GM12878 (cell line): ENCODE results near the gene MAPKAP1. TPM values are rescaled to one million over a fixed set of nuclear protein-coding genes. Genes with fewer than 3 reads are reported as not detected.

Source experiments
- ATAC-seq: fragments of 200-7000 bp; cut with Tn5 transposase; 3 replicates; pipeline ENCODE4 v1.9.1; 2020; ENCODE audit warnings: mild to moderate bottlenecking, moderate library complexity
- BruUV-seq: library from RNA; stranded (reverse); fragments of 400-500 nt; replicated peaks from 2 replicates; lab custom pipeline; 2021; lab: Mats Ljungman, UMichigan
- CTCF ChIA-PET: fragments of 300-600 bp; sonication (Branson Sonifier 250); formaldehyde crosslinking; extraction: SDS; loops from one replicate; lab custom pipeline; 2021; ENCODE audit warnings: inconsistent platforms; lab: Yijun Ruan, JAX
- POLR2A ChIA-PET: fragments of 350-600 bp; formaldehyde crosslinking; extraction: SDS; loops from one replicate; lab custom pipeline; 2021; ENCODE audit warnings: inconsistent platforms; lab: Charles Lee
- RAD21 ChIA-PET: fragments of 300-600 bp; sonication (Branson Sonifier 250); formaldehyde crosslinking; loops from one replicate; lab custom pipeline; 2023; ENCODE audit warnings: antibody characterized with exemption; ENCODE audit not compliant: unreplicated experiment; lab: Charles Lee
- SMC1A ChIA-PET: fragments of 300-600 bp; sonication (Branson Sonifier 250); formaldehyde crosslinking; loops from one replicate; lab custom pipeline; 2023; ENCODE audit not compliant: unreplicated experiment, uncharacterized antibody; lab: Charles Lee
- DNase-seq: peaks from one replicate; pipeline ENCODE4 v3.0.0-alpha.2; 2011; ENCODE audit warnings: low read depth, low spot score
- FAIRE-seq: peaks from 3 replicates; lab custom pipeline; 2011; peaks lifted over from hg19 to GRCh38; lab: Jason Lieb, UNC
- H2AFZ ChIP-seq: 2 replicates; pipeline ENCODE4 v1.6.0; 2011; ENCODE audit warnings: low read depth, low read length, control low read depth; ENCODE audit not compliant: control insufficient read depth
- H3K27ac ChIP-seq: 2 replicates; pipeline ENCODE4 v1.5.1; 2011; ENCODE audit warnings: control low read depth; ENCODE audit not compliant: control insufficient read depth, insufficient read depth
- H3K27me3 ChIP-seq, 2 experiments: replicated peaks in 1 of 2; 2 replicates each; pipeline versions ENCODE4 v1.6.0 to v1.6.1; 2011; ENCODE audit warnings: low read length in 1 of 2; ENCODE audit not compliant: control insufficient read depth in 2 of 2, insufficient read depth in 2 of 2
- H3K36me3 ChIP-seq, 2 experiments: 2 replicates each; pipeline ENCODE4 v1.5.1; 2011; ENCODE audit warnings: low read length in 1 of 2; ENCODE audit not compliant: control insufficient read depth in 2 of 2, insufficient read depth in 2 of 2
- H3K4me1 ChIP-seq: 2 replicates; pipeline ENCODE4 v1.6.1; 2011; ENCODE audit warnings: mild to moderate bottlenecking, low read length, moderate library complexity, mixed read lengths; ENCODE audit not compliant: control insufficient read depth, insufficient read depth
- H3K4me2 ChIP-seq: 2 replicates; pipeline ENCODE4 v1.6.0; 2011; ENCODE audit warnings: control low read depth; ENCODE audit not compliant: control insufficient read depth, insufficient read depth
- H3K4me3 ChIP-seq: fragments of 200-600 bp; sonication (generic); 2 replicates; pipeline ENCODE4 v1.5.1; 2016
- H3K79me2 ChIP-seq: 2 replicates; pipeline ENCODE4 v1.6.0; 2011; ENCODE audit warnings: low read length; ENCODE audit not compliant: control insufficient read depth, insufficient read depth
- H3K9ac ChIP-seq: 2 replicates; pipeline ENCODE4 v1.8.0; 2011; ENCODE audit warnings: low read length, control low read depth, mixed read lengths; ENCODE audit not compliant: control insufficient read depth, insufficient read depth
- H3K9me3 ChIP-seq: replicated peaks from 3 replicates; pipeline ENCODE4 v1.5.1; 2011; ENCODE audit warnings: mild to moderate bottlenecking, low read length; ENCODE audit not compliant: control insufficient read depth, insufficient read depth
- H4K20me1 ChIP-seq: 2 replicates; pipeline ENCODE4 v1.6.0; 2011; ENCODE audit not compliant: control insufficient read depth, insufficient read depth
- BRCA1 ChIP-seq: IDR thresholded peaks from 2 replicates; pipeline ENCODE4 v1.6.1; 2011; ENCODE audit warnings: low read depth, low read length, improper control_type of control experiment
- CEBPB ChIP-seq, 2 experiments: fragments of 150-350 bp in 1 of 2; IDR thresholded peaks; 2 replicates each; pipeline ENCODE4 v1.6.1; 2012 to 2014; ENCODE audit warnings: low read depth in 2 of 2, low read length in 2 of 2, borderline replicate concordance in 1 of 2, inconsistent platforms in 1 of 2
- CHD2 ChIP-seq: IDR thresholded peaks from 2 replicates; pipeline ENCODE4 v1.6.1; 2011; ENCODE audit warnings: low read depth, low read length, improper control_type of control experiment, borderline replicate concordance
- EGR1 ChIP-seq, 2 experiments: IDR thresholded peaks; 1 replicate in 1 of 2; 2 replicates in 1 of 2; pipeline ENCODE4 v1.6.1; 2011 to 2012; ENCODE audit warnings: low read depth in 2 of 2, low read length in 2 of 2, borderline replicate concordance in 1 of 2, mild to moderate bottlenecking in 1 of 2, moderate library complexity in 1 of 2
- EP300 ChIP-seq, 2 experiments: fragments of 150-350 bp in 1 of 2; IDR thresholded peaks; 2 replicates each; pipeline ENCODE4 v1.6.1; 2011 to 2012; ENCODE audit warnings: low read depth in 2 of 2, low read length in 2 of 2, borderline replicate concordance in 1 of 2, improper control_type of control experiment in 1 of 2, inconsistent platforms in 1 of 2; ENCODE audit not compliant: control insufficient read depth in 1 of 2
- ESRRA ChIP-seq: IDR thresholded peaks from 2 replicates; pipeline ENCODE4 v1.6.1; 2012; ENCODE audit warnings: mild to moderate bottlenecking, low read length, improper control_type of control experiment
- GABPA ChIP-seq: IDR thresholded peaks from 2 replicates; pipeline ENCODE4 v1.6.1; 2014; ENCODE audit warnings: antibody characterized with exemption, low read depth, mild to moderate bottlenecking, inconsistent platforms
- IKZF2 ChIP-seq, 2 experiments: fragments of 450-650 bp; IDR thresholded peaks; 2 replicates each; pipeline ENCODE4 v1.6.1; 2017; ENCODE audit warnings: mild to moderate bottlenecking in 2 of 2, moderate library complexity in 2 of 2
- NBN ChIP-seq: fragments of 450-650 bp; IDR thresholded peaks from 2 replicates; pipeline ENCODE4 v1.6.1; 2016
- SREBF1 ChIP-seq: IDR thresholded peaks from 2 replicates; pipeline ENCODE4 v1.6.1; 2012; ENCODE audit warnings: mild to moderate bottlenecking, low read length
- WGBS: methylation state at CpG from one replicate; pipeline ENCODE4 v1.1.6; 2016; ENCODE audit warnings: low lambda C conversion rate; ENCODE audit not compliant: insufficient replicate concordance, insufficient coverage; ENCODE audit errors: missing lambda C conversion rate; 5-methylcytosine and 5-hydroxymethylcytosine counted together
- in situ Hi-C: fragments of 300-500 bp; cut with MboI; formaldehyde crosslinking; loops from 9 replicates; pipeline ENCODE4 v1.14.3; 2018; ENCODE audit warnings: mixed read lengths
- intact Hi-C: fragments of 100-400 bp; cut with micrococcal nuclease; formaldehyde crosslinking; loops from one replicate; pipeline ENCODE4 v1.14.2; 2022; ENCODE audit not compliant: unreplicated experiment
- polyA plus RNA-seq, 11 experiments: library from polyadenylated mRNA; depleted of rRNA in 4 of 11; unstranded in 6 of 11; stranded (reverse) in 5 of 11; fragments of >200 nt; fragmentation: Nextera tagmentation in 4 of 11; fragmentation: Illumina TruSeq in 1 of 11; extraction: Ambion mirVana in 4 of 11; extraction: Trizol in 1 of 11; gene quantifications; 1 replicate in 1 of 11; 2 replicates in 10 of 11; pipeline versions ENCODE4 v1.2.1 to v1.2.3, GENCODE V29; 2011 to 2016; ENCODE audit warnings: inconsistent platforms in 2 of 11, missing spikeins in 2 of 11, low read depth in 1 of 11
- total RNA-seq, 4 experiments: library from RNA; depleted of rRNA in 3 of 4; stranded (reverse); fragments of >200 nt in 3 of 4; fragmentation: Illumina TruSeq in 1 of 4; extraction: Trizol in 1 of 4; gene quantifications; 2 replicates each; pipeline versions ENCODE4 v1.2.1 to v1.2.3, GENCODE V29; 2013 to 2021
- TF ChIP-seq, protein P1 (sequence below): fragments of 450-650 bp; IDR thresholded peaks from 2 replicates; pipeline ENCODE4 v1.6.1; 2016; ENCODE audit warnings: mild to moderate bottlenecking
- TF ChIP-seq, protein P2 (sequence below): IDR thresholded peaks from 2 replicates; pipeline ENCODE4 v1.6.1; 2012; ENCODE audit warnings: low read depth, low read length, improper control_type of control experiment
- TF ChIP-seq, protein P3 (sequence below): fragments of 450-650 bp; conservative IDR thresholded peaks from 2 replicates; pipeline ENCODE4 v1.6.1; 2017; ENCODE audit warnings: mild to moderate bottlenecking, moderate library complexity
- TF ChIP-seq, protein P4 (sequence below): IDR thresholded peaks from 2 replicates; pipeline ENCODE4 v1.6.1; 2011; ENCODE audit warnings: low read depth, mild to moderate bottlenecking, low read length, moderate library complexity, borderline replicate concordance; ENCODE audit errors: extremely low read depth

MAPKAP1 gene
- total and polyA plus RNA-seq, 10 of the 15 experiments (the other 5 are each of a cell fraction or from before 2014, with no cell fraction given): 5.1 to 188 (median 105) TPM

- CTCF ChIA-PET: interaction anchor here (0.8 to 3.4 kb wide), 6 partner anchors 12 to 57 kb away, joined by 3 to 11 read pairs (median 4); no protein-coding TSS in a partner anchor
- H4K20me1 ChIP-seq: no peaks in the 10 kb centered on the region
- H3K27me3 ChIP-seq: no peaks in the 10 kb centered on the region
- no TSS peak for BruUV-seq
- peaks cover 71% of the 10 kb centered on the region for H3K79me2 ChIP-seq
- no peak overlapping the region for H3K27ac ChIP-seq
- no peak for FAIRE-seq
- in situ Hi-C loops: loop anchor here (25.0 kb wide), 1 partner anchor 1436 kb away; no protein-coding TSS in a partner anchor
- no peak for DNase-seq
- H3K9me3 ChIP-seq: no peaks in the 10 kb centered on the region
- RAD21 ChIA-PET: interaction anchor here (0.6 to 10.9 kb wide), 10 partner anchors 11 to 101 kb away, joined by 3 to 237 read pairs (median 4); partner anchors contain the start of gene MAPKAP1
- intact Hi-C loops: no loop called here
- no peak overlapping the region for H3K9ac ChIP-seq
- no peak overlapping the region for H2AFZ ChIP-seq
- H3K4me3 ChIP-seq: no peak overlapping the region
- no peak for ATAC-seq
- peaks cover 68% of the 10 kb centered on the region for H3K4me1 ChIP-seq
- peaks cover 0 to 4% of the 10 kb centered on the region in 2 experiments; a peak in 3 of 4 replicates for H3K36me3 ChIP-seq
- SMC1A ChIA-PET: interaction anchor here (0.9 to 10.6 kb wide), 7 partner anchors 11 to 111 kb away, joined by 3 to 251 read pairs (median 3); partner anchors contain the start of gene MAPKAP1
- no peak overlapping the region for H3K4me2 ChIP-seq
- TF ChIP-seq NBN: no peak
- no peak for TF ChIP-seq CEBPB (IDR thresholded peaks at IDR 0.05; ENCODE audit: borderline replicate concordance in 1 of 2, low read depth in 2 of 2, low read length in 2 of 2)
- no peak for TF ChIP-seq BRCA1
- TF ChIP-seq CHD2: no peak
- no peak for TF ChIP-seq ESRRA
- TF ChIP-seq, protein P1, sequence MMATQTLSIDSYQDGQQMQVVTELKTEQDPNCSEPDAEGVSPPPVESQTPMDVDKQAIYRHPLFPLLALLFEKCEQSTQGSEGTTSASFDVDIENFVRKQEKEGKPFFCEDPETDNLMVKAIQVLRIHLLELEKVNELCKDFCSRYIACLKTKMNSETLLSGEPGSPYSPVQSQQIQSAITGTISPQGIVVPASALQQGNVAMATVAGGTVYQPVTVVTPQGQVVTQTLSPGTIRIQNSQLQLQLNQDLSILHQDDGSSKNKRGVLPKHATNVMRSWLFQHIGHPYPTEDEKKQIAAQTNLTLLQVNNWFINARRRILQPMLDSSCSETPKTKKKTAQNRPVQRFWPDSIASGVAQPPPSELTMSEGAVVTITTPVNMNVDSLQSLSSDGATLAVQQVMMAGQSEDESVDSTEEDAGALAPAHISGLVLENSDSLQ: no peak
- no peak for TF ChIP-seq EGR1 (IDR thresholded peaks at IDR 0.05; ENCODE audit: borderline replicate concordance in 1 of 2, low read depth in 2 of 2, low read length in 2 of 2)
- TF ChIP-seq, protein P2, sequence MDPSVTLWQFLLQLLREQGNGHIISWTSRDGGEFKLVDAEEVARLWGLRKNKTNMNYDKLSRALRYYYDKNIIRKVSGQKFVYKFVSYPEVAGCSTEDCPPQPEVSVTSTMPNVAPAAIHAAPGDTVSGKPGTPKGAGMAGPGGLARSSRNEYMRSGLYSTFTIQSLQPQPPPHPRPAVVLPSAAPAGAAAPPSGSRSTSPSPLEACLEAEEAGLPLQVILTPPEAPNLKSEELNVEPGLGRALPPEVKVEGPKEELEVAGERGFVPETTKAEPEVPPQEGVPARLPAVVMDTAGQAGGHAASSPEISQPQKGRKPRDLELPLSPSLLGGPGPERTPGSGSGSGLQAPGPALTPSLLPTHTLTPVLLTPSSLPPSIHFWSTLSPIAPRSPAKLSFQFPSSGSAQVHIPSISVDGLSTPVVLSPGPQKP: no peak
- no peak for TF ChIP-seq SREBF1
- TF ChIP-seq, protein P3, sequence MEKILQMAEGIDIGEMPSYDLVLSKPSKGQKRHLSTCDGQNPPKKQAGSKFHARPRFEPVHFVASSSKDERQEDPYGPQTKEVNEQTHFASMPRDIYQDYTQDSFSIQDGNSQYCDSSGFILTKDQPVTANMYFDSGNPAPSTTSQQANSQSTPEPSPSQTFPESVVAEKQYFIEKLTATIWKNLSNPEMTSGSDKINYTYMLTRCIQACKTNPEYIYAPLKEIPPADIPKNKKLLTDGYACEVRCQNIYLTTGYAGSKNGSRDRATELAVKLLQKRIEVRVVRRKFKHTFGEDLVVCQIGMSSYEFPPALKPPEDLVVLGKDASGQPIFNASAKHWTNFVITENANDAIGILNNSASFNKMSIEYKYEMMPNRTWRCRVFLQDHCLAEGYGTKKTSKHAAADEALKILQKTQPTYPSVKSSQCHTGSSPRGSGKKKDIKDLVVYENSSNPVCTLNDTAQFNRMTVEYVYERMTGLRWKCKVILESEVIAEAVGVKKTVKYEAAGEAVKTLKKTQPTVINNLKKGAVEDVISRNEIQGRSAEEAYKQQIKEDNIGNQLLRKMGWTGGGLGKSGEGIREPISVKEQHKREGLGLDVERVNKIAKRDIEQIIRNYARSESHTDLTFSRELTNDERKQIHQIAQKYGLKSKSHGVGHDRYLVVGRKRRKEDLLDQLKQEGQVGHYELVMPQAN: no peak
- no peak for TF ChIP-seq GABPA
- TF ChIP-seq EP300 (IDR thresholded peaks at IDR 0.05; ENCODE audit: borderline replicate concordance in 1 of 2, control insufficient read depth in 1 of 2, low read depth in 2 of 2, low read length in 2 of 2): no peak
- TF ChIP-seq IKZF2 (IDR thresholded peaks at IDR 0.05): no peak
- TF ChIP-seq, protein P4, sequence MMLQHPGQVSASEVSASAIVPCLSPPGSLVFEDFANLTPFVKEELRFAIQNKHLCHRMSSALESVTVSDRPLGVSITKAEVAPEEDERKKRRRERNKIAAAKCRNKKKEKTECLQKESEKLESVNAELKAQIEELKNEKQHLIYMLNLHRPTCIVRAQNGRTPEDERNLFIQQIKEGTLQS: no peak
- WGBS: 100% methylated on average over 1 of the region's 1 CpG
- POLR2A ChIA-PET: interaction anchor here (0.6 to 9.7 kb wide), 3 partner anchors 14 to 73 kb away, joined by 3 to 105 read pairs (median 68); partner anchors contain the start of gene MAPKAP1
Measured at GRCh38 chr9:125648294-125648693, 58.7 kb downstream of the MAPKAP1 start.
